ENCODE results near the gene NRP2. TPM values are rescaled to one million over a fixed set of nuclear protein-coding genes. Genes with fewer than 3 reads are reported as not detected.

The NRP2 gene
- polyA plus RNA-seq, 2 of the 4 experiments (the other 2 are of a cell fraction): 144 to 159 TPM

GRCh38 chr2:205700331-205701132 is 18.2 kb downstream of the NRP2 start (continued):
- peak; percentile 47; the same call in 1 of the 2 replicates for TF ChIP-seq HOXB13 (CRISPR knock-in tag; IDR thresholded peaks at IDR 0.05; ENCODE audit: low read depth)
- no peak for TF ChIP-seq MYC (IDR thresholded peaks at IDR 0.05; ENCODE audit: borderline replicate concordance, low read length)
- TF ChIP-seq NPAS2 (CRISPR knock-in tag; IDR thresholded peaks at IDR 0.05; ENCODE audit: borderline replicate concordance): no peak
- no peak for TF ChIP-seq KDM5A (IDR thresholded peaks at IDR 0.05)
- no peak for TF ChIP-seq RNF2 (IDR thresholded peaks at IDR 0.05; ENCODE audit: borderline replicate concordance, low read depth)
- TF ChIP-seq EHMT2 (IDR thresholded peaks at IDR 0.05; ENCODE audit: low read depth): no peak
- TF ChIP-seq, protein P1, sequence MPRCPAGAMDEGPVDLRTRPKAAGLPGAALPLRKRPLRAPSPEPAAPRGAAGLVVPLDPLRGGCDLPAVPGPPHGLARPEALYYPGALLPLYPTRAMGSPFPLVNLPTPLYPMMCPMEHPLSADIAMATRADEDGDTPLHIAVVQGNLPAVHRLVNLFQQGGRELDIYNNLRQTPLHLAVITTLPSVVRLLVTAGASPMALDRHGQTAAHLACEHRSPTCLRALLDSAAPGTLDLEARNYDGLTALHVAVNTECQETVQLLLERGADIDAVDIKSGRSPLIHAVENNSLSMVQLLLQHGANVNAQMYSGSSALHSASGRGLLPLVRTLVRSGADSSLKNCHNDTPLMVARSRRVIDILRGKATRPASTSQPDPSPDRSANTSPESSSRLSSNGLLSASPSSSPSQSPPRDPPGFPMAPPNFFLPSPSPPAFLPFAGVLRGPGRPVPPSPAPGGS (IDR thresholded peaks at IDR 0.05): peak; percentile 53; the same call in 1 of the 3 replicates
- TF ChIP-seq ATOH8 (CRISPR knock-in tag; IDR thresholded peaks at IDR 0.05; ENCODE audit: low read depth): peak; percentile 63; the same call in 1 of the 2 replicates
- TF ChIP-seq PBX3 (IDR thresholded peaks at IDR 0.05): 0 out of 2 replicates have a peak, but pooled peaks have one; percentile 53
- TF ChIP-seq RFX5 (IDR thresholded peaks at IDR 0.05): no peak
- peak; percentile 62 for TF ChIP-seq MAX (IDR thresholded peaks at IDR 0.05)
- no peak for TF ChIP-seq CHD2 (IDR thresholded peaks at IDR 0.05; ENCODE audit: low read length, partially characterized antibody)
- no peak for TF ChIP-seq ZFP36 (IDR thresholded peaks at IDR 0.05; ENCODE audit: borderline replicate concordance, partially characterized antibody)
- TF ChIP-seq FOSL2 (IDR thresholded peaks at IDR 0.05): peak; percentile 45
- peak; percentile 80 for TF ChIP-seq FOSL2 (CRISPR knock-in tag; IDR thresholded peaks at IDR 0.05)
- TF ChIP-seq RCOR1 (IDR thresholded peaks at IDR 0.05; ENCODE audit: low read depth, low read length): no peak
- TF ChIP-seq POLR2A (IDR thresholded peaks at IDR 0.05; ENCODE audit: low read length): no peak
- no peak for TF ChIP-seq ZC3H11A (IDR thresholded peaks at IDR 0.05)
- TF ChIP-seq ZNF302 (CRISPR knock-in tag; IDR thresholded peaks at IDR 0.05): no peak
- TF ChIP-seq FOXS1 (CRISPR knock-in tag; IDR thresholded peaks at IDR 0.05): no peak
- TF ChIP-seq SREBF2 (IDR thresholded peaks at IDR 0.05): no peak
- TF ChIP-seq, protein P2, sequence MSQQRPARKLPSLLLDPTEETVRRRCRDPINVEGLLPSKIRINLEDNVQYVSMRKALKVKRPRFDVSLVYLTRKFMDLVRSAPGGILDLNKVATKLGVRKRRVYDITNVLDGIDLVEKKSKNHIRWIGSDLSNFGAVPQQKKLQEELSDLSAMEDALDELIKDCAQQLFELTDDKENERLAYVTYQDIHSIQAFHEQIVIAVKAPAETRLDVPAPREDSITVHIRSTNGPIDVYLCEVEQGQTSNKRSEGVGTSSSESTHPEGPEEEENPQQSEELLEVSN (IDR thresholded peaks at IDR 0.05; ENCODE audit: borderline replicate concordance, low read depth): no peak; the same call in 1 of the 2 replicates
- no peak for TF ChIP-seq TP53 (CRISPR knock-in tag; IDR thresholded peaks at IDR 0.05)
- TF ChIP-seq MAFK (IDR thresholded peaks at IDR 0.05; ENCODE audit: partially characterized antibody): peak; percentile 50
- no peak for TF ChIP-seq CBX8 (IDR thresholded peaks at IDR 0.05)
- TF ChIP-seq, protein P3, sequence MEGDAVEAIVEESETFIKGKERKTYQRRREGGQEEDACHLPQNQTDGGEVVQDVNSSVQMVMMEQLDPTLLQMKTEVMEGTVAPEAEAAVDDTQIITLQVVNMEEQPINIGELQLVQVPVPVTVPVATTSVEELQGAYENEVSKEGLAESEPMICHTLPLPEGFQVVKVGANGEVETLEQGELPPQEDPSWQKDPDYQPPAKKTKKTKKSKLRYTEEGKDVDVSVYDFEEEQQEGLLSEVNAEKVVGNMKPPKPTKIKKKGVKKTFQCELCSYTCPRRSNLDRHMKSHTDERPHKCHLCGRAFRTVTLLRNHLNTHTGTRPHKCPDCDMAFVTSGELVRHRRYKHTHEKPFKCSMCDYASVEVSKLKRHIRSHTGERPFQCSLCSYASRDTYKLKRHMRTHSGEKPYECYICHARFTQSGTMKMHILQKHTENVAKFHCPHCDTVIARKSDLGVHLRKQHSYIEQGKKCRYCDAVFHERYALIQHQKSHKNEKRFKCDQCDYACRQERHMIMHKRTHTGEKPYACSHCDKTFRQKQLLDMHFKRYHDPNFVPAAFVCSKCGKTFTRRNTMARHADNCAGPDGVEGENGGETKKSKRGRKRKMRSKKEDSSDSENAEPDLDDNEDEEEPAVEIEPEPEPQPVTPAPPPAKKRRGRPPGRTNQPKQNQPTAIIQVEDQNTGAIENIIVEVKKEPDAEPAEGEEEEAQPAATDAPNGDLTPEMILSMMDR (IDR thresholded peaks at IDR 0.05): no peak
- no peak for TF ChIP-seq NFE2L2 (conservative IDR thresholded peaks at IDR 0.05; ENCODE audit: low read length)
- TF ChIP-seq HOXB5 (CRISPR knock-in tag; IDR thresholded peaks at IDR 0.05): 0 out of 2 replicates have a peak, but pooled peaks have one; percentile 71
- peak; percentile 62 to 76; a peak in 3 of 5 replicates for TF ChIP-seq EP300 (IDR thresholded peaks at IDR 0.05)
- no peak for TF ChIP-seq EHF (CRISPR knock-in tag; IDR thresholded peaks at IDR 0.05)
- TF ChIP-seq MAZ (IDR thresholded peaks at IDR 0.05; ENCODE audit: borderline replicate concordance, low read depth, low read length): no peak

Measured in A549 (cell line).